Measurements from ENCODE around the gene STK16. TPM values are rescaled to one million over a fixed set of nuclear protein-coding genes. Genes with fewer than 3 reads are reported as not detected.

STK16 gene
- total and polyA plus RNA-seq, 7 experiments from 2014 or later, result 17.4 to 35.0 (median 21.8) TPM

DNA sequence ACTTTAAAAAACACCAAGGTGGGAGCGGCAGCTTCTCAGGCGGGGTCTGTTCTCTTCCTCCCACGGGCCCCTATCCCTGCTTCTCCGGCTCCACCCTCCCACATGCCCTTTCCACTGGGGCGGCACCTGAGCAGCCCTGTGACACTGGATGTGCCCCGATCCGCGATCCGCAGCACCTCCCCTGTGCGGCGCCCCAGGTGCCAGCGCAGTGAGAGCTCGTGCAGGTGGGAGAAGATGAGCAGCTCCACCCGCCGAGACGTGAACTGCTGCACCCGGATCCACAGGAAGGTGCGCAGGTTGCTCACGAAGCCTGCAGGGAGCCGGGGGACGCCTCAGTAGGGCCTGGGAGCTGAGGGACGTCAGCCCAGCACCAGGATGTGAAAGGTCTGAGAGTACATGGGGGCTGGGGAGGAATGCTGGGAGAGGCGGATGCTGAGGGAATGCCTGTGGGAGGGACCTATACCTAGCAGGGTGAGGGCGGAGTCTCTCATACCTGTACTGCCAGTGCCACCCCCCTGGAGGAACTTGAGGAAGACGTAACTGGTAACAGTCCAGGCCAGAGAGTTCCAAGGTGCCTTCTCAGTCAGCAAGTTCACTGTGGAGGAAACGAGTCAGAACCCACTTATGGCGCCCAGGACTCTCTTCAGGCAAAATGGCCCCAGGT is 29.3 kb upstream of the STK16 start:
- Histone ChIP-seq H3K27me3 (ENCODE audit: control insufficient read depth in 2 of 2, insufficient read depth in 2 of 2, low read length in 2 of 2) (no peaks in the 10 kb centered on the region), H3K27ac (ENCODE audit: low read depth, low read length) (no peak overlapping the region), H3K9me3 (ENCODE audit: control insufficient read depth in 2 of 3, low read length in 3 of 3) (no peaks in the 10 kb centered on the region), H3K4me3 (ENCODE audit: low read length) (no peak overlapping the region), H3K36me3 (ENCODE audit: control insufficient read depth in 2 of 3, insufficient read depth in 3 of 3, low read length in 3 of 3) (peaks cover 0 to 28% (median 2%) of the 10 kb centered on the region in 3 experiments), H3K4me1 (ENCODE audit: control insufficient read depth in 2 of 2, insufficient read depth in 2 of 2, low read length in 2 of 2) (peaks cover 18% of the 10 kb centered on the region in 2 donors)
- no peaks in the 10 kb centered on the region for H3K9me3 Mint-ChIP-seq
- CTCF ChIA-PET, result interaction anchor here (0.8 to 2.2 kb wide), 4 partner anchors 33 to 79 kb away, joined by 3 to 7 read pairs (median 4); no protein-coding TSS in a partner anchor
- POLR2A ChIA-PET, result interaction anchor here (0.8 to 17.4 kb wide), 7 partner anchors 10 to 45 kb away, joined by 3 to 343 read pairs (median 3); partner anchors contain the start of genes ATG9A, CNPPD1, GLB1L and SLC23A3
- H3K27ac Mint-ChIP-seq, result peak overlapping the region in 1 of 9 donors; percentile 56
- H3K4me3 Mint-ChIP-seq, result no peak overlapping the region
- H3K27me3 Mint-ChIP-seq, result no peaks in the 10 kb centered on the region
- intact Hi-C loops (cut with micrococcal nuclease), result no loop called here
- DNase-seq (no peak), ATAC-seq (no peak)
- peaks cover 0 to 13% (median 4%) of the 10 kb centered on the region in 5 donors for H3K36me3 Mint-ChIP-seq
- peaks cover 5 to 39% (median 30%) of the 10 kb centered on the region in 7 donors for H3K4me1 Mint-ChIP-seq

DNA sequence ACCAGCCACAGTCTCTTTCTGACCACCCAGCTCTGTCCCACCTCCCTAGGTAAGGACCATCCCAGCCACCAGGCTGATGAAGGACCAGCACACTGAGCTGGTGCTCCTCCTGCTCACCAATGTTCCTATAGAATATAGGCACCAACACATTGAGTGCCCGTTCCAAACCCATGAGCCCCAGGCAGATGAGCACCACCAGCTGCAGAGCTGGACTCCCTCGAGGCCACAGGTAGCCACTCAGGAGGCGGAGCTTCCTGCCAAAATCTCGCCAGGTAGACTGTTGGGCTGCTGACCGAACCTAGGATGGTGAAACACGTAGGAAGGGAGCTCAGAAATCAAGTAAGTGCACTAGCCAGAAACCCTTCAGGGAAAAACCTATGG is 28.8 kb upstream of the STK16 start:
- peak overlapping the region in 9 of 10 donors; percentile 5 to 68 (median 33) for H3K4me3 Mint-ChIP-seq
- no peaks in the 10 kb centered on the region for H3K9me3 ChIP-seq (ENCODE audit: control insufficient read depth in 2 of 3, low read length in 3 of 3)
- no peak overlapping the region for H3K27ac ChIP-seq (ENCODE audit: low read depth, low read length)
- no peaks in the 10 kb centered on the region for H3K9me3 Mint-ChIP-seq
- H3K27me3 ChIP-seq (ENCODE audit: control insufficient read depth in 2 of 2, insufficient read depth in 2 of 2, low read length in 2 of 2), result no peaks in the 10 kb centered on the region
- peaks cover 3 to 18% (median 8%) of the 10 kb centered on the region in 5 donors for H3K36me3 Mint-ChIP-seq
- DNase-seq, result no peak
- intact Hi-C loops (cut with micrococcal nuclease), result no loop called here
- no peak for ATAC-seq
- peaks cover 0 to 34% (median 2%) of the 10 kb centered on the region in 3 experiments for H3K36me3 ChIP-seq (ENCODE audit: control insufficient read depth in 2 of 3, insufficient read depth in 3 of 3, low read length in 3 of 3)
- peaks cover 13 to 14% of the 10 kb centered on the region in 2 donors for H3K4me1 ChIP-seq (ENCODE audit: control insufficient read depth in 2 of 2, insufficient read depth in 2 of 2, low read length in 2 of 2)
- ChIA-PET POLR2A (interaction anchor here (0.6 to 2.1 kb wide), 7 partner anchors 11 to 45 kb away, joined by 3 to 17 read pairs (median 3); partner anchors contain the start of genes ATG9A, TUBA4A and TUBA4B), CTCF (interaction anchor here (0.8 to 2.2 kb wide), 3 partner anchors 33 to 83 kb away, joined by 3 to 7 read pairs (median 5); no protein-coding TSS in a partner anchor)
- no peak overlapping the region for H3K4me3 ChIP-seq (ENCODE audit: low read length)
- peaks cover 0 to 34% (median 28%) of the 10 kb centered on the region in 7 donors for H3K4me1 Mint-ChIP-seq
- H3K27me3 Mint-ChIP-seq, result no peaks in the 10 kb centered on the region
- H3K27ac Mint-ChIP-seq, result peak overlapping the region in 3 of 9 donors; percentile 12 to 56 (median 46)

DNA sequence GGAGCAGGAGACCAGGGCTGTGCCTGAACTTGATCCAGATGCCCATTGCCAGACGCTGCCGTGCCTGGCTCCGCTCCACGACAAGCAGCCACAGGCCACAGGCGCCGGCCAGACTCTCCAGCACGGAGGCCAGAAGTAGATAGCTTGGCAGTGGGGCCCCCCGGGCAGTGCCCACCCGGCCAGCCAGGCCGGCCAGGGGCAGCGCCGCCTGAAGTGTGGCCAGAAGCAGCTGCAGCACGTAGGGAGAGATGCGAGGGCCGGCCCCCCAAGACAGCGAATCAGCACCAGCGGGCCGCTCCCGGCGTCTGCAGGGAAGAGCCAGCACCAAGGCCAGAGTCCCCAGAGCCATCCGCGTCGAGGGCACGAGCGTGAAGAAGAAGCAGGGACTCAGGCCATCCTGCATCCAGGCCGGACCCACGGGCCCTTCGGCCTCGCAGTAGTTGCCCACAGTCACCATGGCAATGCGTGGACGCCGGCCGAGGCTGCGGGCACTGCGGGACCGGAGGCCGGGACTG is 27.0 kb upstream of the STK16 start:
- H3K36me3 ChIP-seq (ENCODE audit: control insufficient read depth in 2 of 3, insufficient read depth in 3 of 3, low read length in 3 of 3), result peaks cover 6 to 50% (median 16%) of the 10 kb centered on the region in 3 experiments
- Mint-ChIP-seq H3K27me3 (no peaks in the 10 kb centered on the region), H3K4me3 (peak overlapping the region; percentile 78 to 89 (median 82))

DNA sequence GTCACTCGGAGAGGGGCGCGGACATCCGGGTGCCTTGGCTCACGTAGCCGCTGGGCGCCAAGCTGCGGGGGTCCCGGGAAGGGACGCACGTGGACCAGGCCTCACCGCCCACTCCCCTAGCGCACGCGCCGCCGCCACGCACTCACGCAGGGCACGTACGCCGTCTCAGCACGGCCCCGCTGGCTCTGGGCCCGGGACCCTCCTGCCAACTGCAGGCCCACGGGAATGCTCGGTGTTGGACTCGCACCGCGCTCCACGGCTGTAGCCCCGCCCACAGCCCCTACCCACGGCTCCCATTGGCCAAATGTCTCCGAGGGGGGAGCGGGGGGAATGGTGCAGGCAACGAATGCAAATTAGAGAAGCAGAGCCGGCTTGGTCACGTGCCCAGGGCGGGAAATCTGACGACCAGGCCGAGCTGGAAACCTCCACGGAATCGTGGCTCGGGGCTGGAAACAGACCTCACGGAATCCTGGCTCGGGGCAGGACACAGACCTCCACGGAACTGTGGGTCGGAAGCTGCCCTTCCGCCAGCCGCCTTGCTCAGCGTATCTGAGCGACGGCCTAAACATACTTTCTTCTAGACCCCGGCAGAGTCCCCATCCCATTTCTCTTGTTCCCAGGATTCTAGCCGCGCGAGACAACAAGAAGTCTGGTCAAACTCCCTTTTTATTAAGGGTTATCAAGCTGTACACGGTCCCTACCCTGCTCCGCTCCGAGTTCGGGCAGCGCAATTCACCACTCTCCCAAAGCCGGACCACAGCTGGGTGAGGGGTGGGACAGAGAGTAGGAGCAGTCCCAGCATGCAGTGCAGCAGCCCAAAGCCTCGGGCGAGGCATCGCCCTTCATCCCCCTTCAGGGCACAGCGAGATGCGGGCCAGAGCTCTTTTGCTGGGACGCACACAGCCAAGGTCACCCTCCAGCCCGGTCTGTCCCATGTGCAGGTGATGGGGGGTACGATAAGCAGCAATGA is 26.3 kb upstream of the STK16 start, which contains the start of gene ABCB6:
ABCB6 (minus strand) TSS at position 227 of the 970 bp plus-strand sequence. CDS start 285 bp downstream, outside the sequence.
- Mint-ChIP-seq H3K27me3 (no peaks in the 10 kb centered on the region), H3K4me1 (peaks cover 0 to 29% (median 24%) of the 10 kb centered on the region in 7 donors), H3K27ac (peak within 1 kb of the TSS; percentile 61 to 86 (median 79)), H3K4me3 (peak within 1 kb of the TSS; percentile 78 to 89 (median 82)), H3K9me3 (no peaks in the 10 kb centered on the region), H3K36me3 (peaks cover 9 to 25% (median 11%) of the 10 kb centered on the region in 5 donors)
- H3K27ac ChIP-seq (ENCODE audit: low read depth, low read length), result peak within 1 kb of the TSS; percentile 65
- CTCF ChIA-PET, result interaction anchor here (1.3 kb wide), 1 partner anchor 60 kb away, joined by 4 read pairs; no protein-coding TSS in a partner anchor
- peak; percentile 72 to 90 (median 85) for DNase-seq
- peak within 1 kb of the TSS; percentile 60 for H3K4me3 ChIP-seq (ENCODE audit: low read length)
- intact Hi-C loops (cut with micrococcal nuclease), result loop anchor here (1.0 to 2.0 kb wide), 9 partner anchors 10 to 76 kb away; partner anchors contain the start of genes ANKZF1 (in 2 of the 2), ATG9A (in 2 of the 2), DNAJB2 (in 2 of the 2) and NHEJ1 (in 2 of the 2)
- no peaks in the 10 kb centered on the region for H3K9me3 ChIP-seq (ENCODE audit: control insufficient read depth in 2 of 3, low read length in 3 of 3)
- peaks cover 13 to 55% (median 23%) of the 10 kb centered on the region in 3 experiments for H3K36me3 ChIP-seq (ENCODE audit: control insufficient read depth in 2 of 3, insufficient read depth in 3 of 3, low read length in 3 of 3)
- peaks cover 13 to 14% of the 10 kb centered on the region in 2 donors for H3K4me1 ChIP-seq (ENCODE audit: control insufficient read depth in 2 of 2, insufficient read depth in 2 of 2, low read length in 2 of 2)
- no peaks in the 10 kb centered on the region for H3K27me3 ChIP-seq (ENCODE audit: control insufficient read depth in 2 of 2, insufficient read depth in 2 of 2, low read length in 2 of 2)
- POLR2A ChIA-PET, result interaction anchor here (0.7 to 5.0 kb wide), 18 partner anchors 7 to 169 kb away, joined by 3 to 49 read pairs (median 6); partner anchors contain the start of genes ANKZF1, ATG9A, CNPPD1 and DNAJB2
- ATAC-seq, result peak; percentile 92

More for the DNA sequence above, 27.0 kb upstream of the STK16 start:
- intact Hi-C loops (cut with micrococcal nuclease), result loop anchor here (1.0 to 2.0 kb wide), 8 partner anchors 11 to 77 kb away; partner anchors contain the start of genes NHEJ1 (in 2 of the 2), ANKZF1 (in 1 of the 2), ATG9A (in 1 of the 2) and DNAJB2 (in 1 of the 2)
- Mint-ChIP-seq H3K36me3 (peaks cover 6 to 20% (median 10%) of the 10 kb centered on the region in 5 donors), H3K27ac (peak overlapping the region in 8 of 9 donors; percentile 59 to 86 (median 78)), H3K4me1 (peaks cover 0 to 29% (median 24%) of the 10 kb centered on the region in 7 donors), H3K9me3 (no peaks in the 10 kb centered on the region)
- Histone ChIP-seq H3K27me3 (ENCODE audit: control insufficient read depth in 2 of 2, insufficient read depth in 2 of 2, low read length in 2 of 2) (no peaks in the 10 kb centered on the region), H3K4me1 (ENCODE audit: control insufficient read depth in 2 of 2, insufficient read depth in 2 of 2, low read length in 2 of 2) (peaks cover 13 to 14% of the 10 kb centered on the region in 2 donors), H3K9me3 (ENCODE audit: control insufficient read depth in 2 of 3, low read length in 3 of 3) (no peaks in the 10 kb centered on the region), H3K4me3 (ENCODE audit: low read length) (peak overlapping the region; percentile 60), H3K27ac (ENCODE audit: low read depth, low read length) (peak overlapping the region; percentile 65)
- peak in 3 of 9 donors; percentile 13 to 26 (median 17) for DNase-seq
- ChIA-PET POLR2A (interaction anchor here (0.6 to 5.0 kb wide), 16 partner anchors 8 to 169 kb away, joined by 3 to 49 read pairs (median 6); partner anchors contain the start of genes ANKZF1, ATG9A, CNPPD1 and DNAJB2), CTCF (interaction anchor here (0.9 to 2.2 kb wide), 3 partner anchors 31 to 61 kb away, joined by 3 to 7 read pairs (median 4); no protein-coding TSS in a partner anchor)
- ATAC-seq, result peak; percentile 40

DNA sequence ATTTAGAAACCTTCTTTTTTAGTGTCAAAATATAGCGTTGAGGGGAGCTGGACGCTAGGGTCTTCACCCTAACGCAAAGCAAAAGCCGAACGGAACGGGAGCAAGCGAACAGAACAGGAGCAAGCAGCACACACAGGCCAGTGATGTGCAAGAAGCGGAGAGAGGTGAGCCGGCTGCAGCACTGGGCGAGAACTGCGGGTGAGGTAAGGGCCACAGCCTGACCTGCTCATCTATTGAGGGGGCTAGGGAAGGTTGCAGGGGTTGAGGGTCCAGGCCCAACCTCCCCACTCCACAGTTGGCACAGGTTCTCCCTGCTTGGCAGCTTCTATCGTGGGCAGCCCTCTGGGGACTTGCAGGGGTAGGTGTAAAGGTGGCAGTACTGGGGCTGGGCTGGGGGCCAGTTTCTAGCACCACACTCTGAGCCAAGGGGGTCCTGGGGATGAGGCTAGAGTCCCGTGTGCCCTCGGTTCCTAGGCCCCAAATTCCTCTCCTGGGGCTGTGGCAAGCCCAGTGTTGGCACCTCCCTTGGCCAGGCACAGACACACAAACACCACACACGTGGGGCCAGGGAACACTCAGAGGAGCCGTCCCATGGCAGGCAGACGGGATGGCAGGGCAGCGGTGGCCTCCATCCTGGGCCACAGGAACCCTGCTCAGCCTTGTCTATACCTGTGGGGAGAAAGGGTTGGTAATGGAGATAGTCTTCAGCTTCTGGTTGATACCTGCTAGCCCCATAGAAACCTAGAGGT is 25.3 kb upstream of the STK16 start:
- ChIA-PET POLR2A (interaction anchor here (1.0 to 5.0 kb wide), 13 partner anchors 9 to 75 kb away, joined by 3 to 49 read pairs (median 8); partner anchors contain the start of genes ANKZF1, ATG9A, CNPPD1 and DNAJB2), CTCF (no interaction called here)
- Histone ChIP-seq H3K4me1 (ENCODE audit: control insufficient read depth in 2 of 2, insufficient read depth in 2 of 2, low read length in 2 of 2) (peaks cover 13 to 14% of the 10 kb centered on the region in 2 donors), H3K36me3 (ENCODE audit: control insufficient read depth in 2 of 3, insufficient read depth in 3 of 3, low read length in 3 of 3) (peaks cover 21 to 56% (median 29%) of the 10 kb centered on the region in 3 experiments), H3K27ac (ENCODE audit: low read depth, low read length) (no peak overlapping the region), H3K27me3 (ENCODE audit: control insufficient read depth in 2 of 2, insufficient read depth in 2 of 2, low read length in 2 of 2) (no peaks in the 10 kb centered on the region), H3K4me3 (ENCODE audit: low read length) (no peak overlapping the region), H3K9me3 (ENCODE audit: control insufficient read depth in 2 of 3, low read length in 3 of 3) (no peaks in the 10 kb centered on the region)
- Mint-ChIP-seq H3K27ac (peak overlapping the region in 4 of 9 donors; percentile 33 to 81 (median 64)), H3K27me3 (no peaks in the 10 kb centered on the region), H3K36me3 (peaks cover 8 to 31% (median 21%) of the 10 kb centered on the region in 5 donors), H3K4me1 (peaks cover 2 to 31% (median 27%) of the 10 kb centered on the region in 7 donors), H3K9me3 (no peaks in the 10 kb centered on the region), H3K4me3 (peak overlapping the region in 8 of 10 donors; percentile 9 to 88 (median 66))
- ATAC-seq, result no peak
- no peak for DNase-seq
- intact Hi-C loops (cut with micrococcal nuclease), result loop anchor here (1.0 to 2.0 kb wide), 7 partner anchors 9 to 75 kb away; partner anchors contain the start of genes DNAJB2 (in 2 of the 2), ANKZF1 (in 1 of the 2), ATG9A (in 1 of the 2) and NHEJ1 (in 1 of the 2)

Measured in naive thymus-derived CD4-positive, alpha-beta T cell (primary cell).